Endothelial cell of umbilical vein (primary cell): ENCODE data around the gene DYNC1LI1. TPM values are rescaled to one million over a fixed set of nuclear protein-coding genes. Genes with fewer than 3 reads are reported as not detected.

Experiments
- BruUV-seq: library from RNA; stranded (reverse); fragments of 400-500 nt; replicated peaks from 2 replicates; lab custom pipeline; 2021; lab: Mats Ljungman, UMichigan
- CTCF ChIA-PET: fragments of 300-600, 350-600 bp; sonication (Branson Sonifier 250); formaldehyde crosslinking; loops from one replicate; lab custom pipeline; 2021; ENCODE audit warnings: antibody characterized with exemption, inconsistent platforms; lab: Charles Lee
- POLR2A ChIA-PET: fragments of 300-600, 350-600 bp; sonication (Branson Sonifier 250); formaldehyde crosslinking; loops from one replicate; lab custom pipeline; 2021; ENCODE audit warnings: antibody characterized with exemption, inconsistent platforms; lab: Charles Lee
- DNase-seq: peaks from one replicate; pipeline ENCODE4 v3.0.0-alpha.2; 2011; ENCODE audit warnings: low read depth, low spot score
- FAIRE-seq: peaks from 2 replicates; lab custom pipeline; 2011; peaks lifted over from hg19 to GRCh38; lab: Jason Lieb, UNC
- H2AFZ ChIP-seq: 2 replicates; pipeline ENCODE4 v1.6.0; 2012; ENCODE audit warnings: low read depth, low read length, control low read depth, inconsistent platforms
- H3K27ac ChIP-seq: 2 replicates; pipeline ENCODE4 v1.5.1; 2011; ENCODE audit warnings: low read depth, mild to moderate bottlenecking, control low read depth, low read length, moderate library complexity; ENCODE audit not compliant: insufficient read depth
- H3K27me3 ChIP-seq, 2 experiments: 2 replicates each; pipeline versions ENCODE4 v1.6.0 to v1.6.1; 2011; ENCODE audit warnings: low read length in 2 of 2, mixed read lengths in 1 of 2; ENCODE audit not compliant: control insufficient read depth in 2 of 2, insufficient read depth in 2 of 2
- H3K36me3 ChIP-seq, 2 experiments: 2 replicates in 1 of 2; 3 replicates in 1 of 2; pipeline ENCODE4 v1.5.1; 2011; ENCODE audit warnings: low read length in 2 of 2, mild to moderate bottlenecking in 1 of 2, moderate library complexity in 1 of 2; ENCODE audit not compliant: control insufficient read depth in 2 of 2, insufficient read depth in 2 of 2; ENCODE audit errors: extremely low read depth in 1 of 2
- H3K4me1 ChIP-seq: 3 replicates; pipeline ENCODE4 v1.5.1; 2011; ENCODE audit warnings: mild to moderate bottlenecking, low read length; ENCODE audit not compliant: control insufficient read depth, insufficient read depth; ENCODE audit errors: extremely low read depth
- H3K4me2 ChIP-seq: 2 replicates; pipeline ENCODE4 v1.6.1; 2011; ENCODE audit warnings: low read length, control low read depth, mixed read lengths; ENCODE audit not compliant: insufficient read depth
- H3K4me3 ChIP-seq, 3 experiments: fragments of 200-600 bp in 1 of 3; sonication (generic), shearing (Covaris generic) in 1 of 3; replicated peaks in 1 of 3; 2 replicates each; pipeline ENCODE4 v1.5.1; 2011 to 2016; ENCODE audit warnings: control low read depth in 3 of 3, low read length in 3 of 3, mild to moderate bottlenecking in 2 of 3, inconsistent platforms in 1 of 3, low read depth in 1 of 3, moderate library complexity in 1 of 3; ENCODE audit not compliant: insufficient read depth in 1 of 3
- H3K79me2 ChIP-seq: 2 replicates; pipeline ENCODE4 v1.6.0; 2012; ENCODE audit warnings: low read length, inconsistent platforms; ENCODE audit not compliant: control insufficient read depth, insufficient read depth
- H3K9ac ChIP-seq: replicated peaks from 2 replicates; pipeline ENCODE3; 2011; ENCODE audit warnings: low read length, control low read depth; ENCODE audit not compliant: insufficient read depth; ENCODE audit errors: extremely low read depth
- H3K9me1 ChIP-seq: replicated peaks from 3 replicates; pipeline ENCODE4 v1.6.0; 2011; ENCODE audit warnings: mild to moderate bottlenecking, low read length; ENCODE audit not compliant: control insufficient read depth, insufficient read depth; ENCODE audit errors: extremely low read depth
- H3K9me3 ChIP-seq: replicated peaks from 2 replicates; pipeline ENCODE4 v1.5.1; 2012; ENCODE audit warnings: low read length, inconsistent platforms; ENCODE audit not compliant: control insufficient read depth, insufficient read depth
- H4K20me1 ChIP-seq: replicated peaks from 2 replicates; pipeline ENCODE3; 2011; ENCODE audit warnings: mild to moderate bottlenecking, low read length; ENCODE audit not compliant: control insufficient read depth, insufficient read depth; ENCODE audit errors: extremely low read depth
- CTCF ChIP-seq, 2 donors: IDR thresholded peaks; 1 replicate in 1 of 2; 2 replicates in 1 of 2; pipeline ENCODE4 v1.5.1; 2011; ENCODE audit warnings: low read length in 2 of 2, mild to moderate bottlenecking in 2 of 2, moderate library complexity in 2 of 2, control low read depth in 1 of 2, inconsistent platforms in 1 of 2, low read depth in 1 of 2; ENCODE audit not compliant: insufficient read depth in 1 of 2; ENCODE audit errors: extremely low read depth in 1 of 2
- EZH2 ChIP-seq: IDR thresholded peaks from 2 replicates; pipeline ENCODE4 v1.6.1; 2012; ENCODE audit warnings: borderline replicate concordance, low read depth, mild to moderate bottlenecking, moderate library complexity, low read length, inconsistent platforms; ENCODE audit not compliant: severe bottlenecking
- FOS ChIP-seq: IDR thresholded peaks from 2 replicates; pipeline ENCODE4 v1.6.1; 2011; ENCODE audit warnings: mild to moderate bottlenecking, low read length, moderate library complexity, borderline replicate concordance; ENCODE audit not compliant: insufficient read depth
- GATA2 ChIP-seq: IDR thresholded peaks from 2 replicates; pipeline ENCODE4 v1.7.0; 2011; ENCODE audit warnings: low read depth, mild to moderate bottlenecking, moderate library complexity, mixed read lengths, low read length; ENCODE audit not compliant: insufficient read length, insufficient read depth
- JUN ChIP-seq: IDR thresholded peaks from 2 replicates; pipeline ENCODE4 v1.6.1; 2011; ENCODE audit warnings: borderline replicate concordance, low read depth; ENCODE audit not compliant: insufficient read length, insufficient read depth
- MYC ChIP-seq: IDR thresholded peaks from one replicate; pipeline ENCODE4 v1.6.1; 2011; ENCODE audit warnings: mild to moderate bottlenecking, low read depth, low read length
- POLR2A ChIP-seq: IDR thresholded peaks from 2 replicates; pipeline ENCODE4 v1.6.1; 2012; ENCODE audit warnings: low read depth, mild to moderate bottlenecking, control low read depth, low read length
- POLR2AphosphoS5 ChIP-seq: IDR thresholded peaks from 2 replicates; pipeline ENCODE4 v1.6.1; 2012; ENCODE audit warnings: low read depth, mild to moderate bottlenecking, control low read depth, low read length, moderate library complexity; ENCODE audit not compliant: insufficient read depth
- dilution Hi-C: fragments of 300-500 bp; cut with MboI; formaldehyde crosslinking; loops from one replicate; pipeline ENCODE4 v1.15.0; 2019; ENCODE audit warnings: low sequenced_read_pairs; ENCODE audit not compliant: extremely low pct_ligation_motif_present
- intact Hi-C: fragments of 100-400 bp; cut with micrococcal nuclease; formaldehyde crosslinking; loops from one replicate; pipeline ENCODE4 v1.10.0; 2022
- polyA plus RNA-seq, 4 experiments: library from polyadenylated mRNA; depleted of rRNA in 3 of 4; stranded (reverse) in 3 of 4; unstranded in 1 of 4; fragments of >200 nt; gene quantifications; 2 replicates each; pipeline versions ENCODE4 v1.2.1 to v1.2.3, GENCODE V29; 2011 to 2012; ENCODE audit warnings: missing spikeins in 1 of 4
- total RNA-seq: library from RNA; stranded (reverse); gene quantifications from 2 replicates; pipeline ENCODE4 v1.2.3, GENCODE V29; 2021
- TF ChIP-seq, protein P1 (sequence below): IDR thresholded peaks from 2 replicates; pipeline ENCODE4 v1.6.1; 2011; ENCODE audit not compliant: insufficient read depth, insufficient read length

DYNC1LI1 gene
- total and polyA plus RNA-seq, 2 donors (not counting 3 experiments of a cell fraction or from before 2014, with no cell fraction given): 14.9 to 47.6 TPM

DNA sequence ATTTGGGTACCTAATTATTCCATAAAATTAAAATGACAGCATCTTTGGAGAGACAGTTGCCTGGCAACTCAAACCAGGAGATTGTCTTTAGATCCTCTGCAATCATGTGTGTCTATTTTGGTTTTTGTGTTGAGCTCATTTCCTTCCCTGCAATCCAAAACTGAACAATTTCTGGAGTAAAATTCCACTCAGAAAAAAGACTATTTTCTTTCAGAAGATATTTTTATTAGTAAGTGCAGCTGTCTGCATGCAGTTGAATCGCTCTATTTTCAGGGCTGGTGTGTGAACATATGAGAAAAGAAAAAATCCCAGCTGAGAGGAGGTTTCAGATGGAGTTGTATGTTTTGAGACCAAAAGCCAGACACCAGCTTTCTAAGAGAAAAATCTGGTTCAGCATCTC lies 41.9 kb upstream of the DYNC1LI1 start:
- H4K20me1 ChIP-seq: no peaks in the 10 kb centered on the region
- H3K9me3 ChIP-seq: no peaks in the 10 kb centered on the region
- no peak for DNase-seq
- no TSS peak for BruUV-seq
- no peaks in the 10 kb centered on the region for H3K36me3 ChIP-seq
- H3K4me2 ChIP-seq: no peak overlapping the region
- ChIA-PET POLR2A (no interaction called here), CTCF (interaction anchor here (1.8 kb wide), 1 partner anchor 102 kb away, joined by 6 read pairs; no protein-coding TSS in a partner anchor)
- no peak overlapping the region for H3K27ac ChIP-seq
- no peak overlapping the region for H2AFZ ChIP-seq
- no peak overlapping the region for H3K4me3 ChIP-seq
- no peak for FAIRE-seq
- intact Hi-C loops: no loop called here
- H3K9ac ChIP-seq: no peak overlapping the region
- dilution Hi-C loops: no loop called here
- TF ChIP-seq POLR2A: no peak
- no peak for TF ChIP-seq GATA2
- TF ChIP-seq EZH2: no peak
- no peak for TF ChIP-seq JUN
- TF ChIP-seq POLR2AphosphoS5: no peak
- TF ChIP-seq, protein P1, sequence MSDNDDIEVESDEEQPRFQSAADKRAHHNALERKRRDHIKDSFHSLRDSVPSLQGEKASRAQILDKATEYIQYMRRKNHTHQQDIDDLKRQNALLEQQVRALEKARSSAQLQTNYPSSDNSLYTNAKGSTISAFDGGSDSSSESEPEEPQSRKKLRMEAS: no peak
- TF ChIP-seq CTCF (IDR thresholded peaks at IDR 0.05; ENCODE audit: extremely low read depth in 1 of 2, insufficient read depth in 1 of 2, low read depth in 1 of 2, low read length in 2 of 2): no peak
- no peak for TF ChIP-seq MYC
- TF ChIP-seq FOS: no peak
- peaks cover 3 to 5% of the 10 kb centered on the region in 2 experiments for H3K27me3 ChIP-seq
- H3K4me1 ChIP-seq: peaks cover 8% of the 10 kb centered on the region
- no peaks in the 10 kb centered on the region for H3K9me1 ChIP-seq
- H3K79me2 ChIP-seq: no peaks in the 10 kb centered on the region
